ENCODE results near the gene PRKAR1B.
"Not testable (repeated sequence)": the region's sequence is repeated elsewhere in the genome, so short reads cannot be mapped to it uniquely, and the experiment has no call there.

The PRKAR1B gene

GRCh38 chr7:552868-553635 lies 174.0 kb downstream of the PRKAR1B start:
- DNase-seq (ENCODE audit: low spot score), result no peak

GRCh38 chr7:552151-552867 lies 174.8 kb downstream of the PRKAR1B start:
- not testable (repeated sequence) for DNase-seq (ENCODE audit: low spot score)

GRCh38 chr7:551615-551970 lies 175.5 kb downstream of the PRKAR1B start:
- not testable (repeated sequence) for DNase-seq (ENCODE audit: low spot score)

- no peak for DNase-seq (ENCODE audit: low spot score)
Measured at GRCh38 chr7:550881-551614, 176.0 kb downstream of the PRKAR1B start.

GRCh38 chr7:549891-550625 lies 177.0 kb downstream of the PRKAR1B start:
- no peak for DNase-seq (ENCODE audit: low spot score)

GRCh38 chr7:549066-549890 lies 177.8 kb downstream of the PRKAR1B start:
- DNase-seq (ENCODE audit: low spot score), result no peak

- no peak for DNase-seq (ENCODE audit: low spot score)
Measured at GRCh38 chr7:548401-548800, 178.7 kb downstream of the PRKAR1B start.

GRCh38 chr7:545470-545869 lies 181.6 kb downstream of the PRKAR1B start:
- DNase-seq (ENCODE audit: low spot score), result no peak

- no peak for DNase-seq (ENCODE audit: low spot score)
Measured at GRCh38 chr7:544338-545221, 182.5 kb downstream of the PRKAR1B start.

- no peak for DNase-seq (ENCODE audit: low spot score)
Measured at GRCh38 chr7:543501-544337, 183.4 kb downstream of the PRKAR1B start.

GRCh38 chr7:542713-543500 lies 184.2 kb downstream of the PRKAR1B start:
- DNase-seq (ENCODE audit: low spot score), result no peak

- DNase-seq (ENCODE audit: low spot score), result no peak
Measured at GRCh38 chr7:542131-542712, 184.9 kb downstream of the PRKAR1B start.

- DNase-seq (ENCODE audit: low spot score), result no peak
Measured at GRCh38 chr7:541661-542060, 185.4 kb downstream of the PRKAR1B start.

GRCh38 chr7:540997-541396 lies 186.1 kb downstream of the PRKAR1B start:
- DNase-seq (ENCODE audit: low spot score), result no peak

- DNase-seq (ENCODE audit: low spot score), result no peak
Measured at GRCh38 chr7:540579-540978, 186.5 kb downstream of the PRKAR1B start.

GRCh38 chr7:539731-540411 lies 187.2 kb downstream of the PRKAR1B start:
- peak; percentile 78 for DNase-seq (ENCODE audit: low spot score)

All from HuH-7.5 (cell line).